ENCODE data around the gene ZBP1.

ZBP1 gene

DNA sequence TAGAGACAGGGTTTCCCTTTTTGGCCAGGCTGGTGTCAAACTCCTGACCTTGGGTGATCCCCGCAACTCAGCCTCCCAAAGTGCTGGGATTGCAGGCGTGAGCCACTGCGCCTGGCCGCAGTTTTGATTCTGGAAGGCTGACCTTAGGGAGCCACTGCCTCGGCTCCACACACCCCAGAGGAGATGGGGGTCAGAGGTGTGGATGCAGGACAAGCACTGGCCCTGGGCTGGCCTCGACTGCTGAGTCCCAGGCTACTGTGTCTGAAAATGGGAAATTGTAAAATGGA, 1.5 kb downstream of the ZBP1 start:
- Histone ChIP-seq H3K9me3 (ENCODE audit: low read depth, low read length) (no peaks in the 10 kb centered on the region), H3K9ac (ENCODE audit: insufficient read length) (no peak overlapping the region), H3K27ac (no peak overlapping the region), H3K4me3 (no peak overlapping the region), H3K36me3 (ENCODE audit: insufficient read depth, low read length) (no peaks in the 10 kb centered on the region)
- TF ChIP-seq FOXP2 (optimal IDR thresholded peaks at IDR 0.05; ENCODE audit: control extremely low read depth, extremely low read length, insufficient read depth) (no peak), EZH2 (IDR thresholded peaks at IDR 0.05) (no peak), POLR2AphosphoS5 (IDR thresholded peaks at IDR 0.05; ENCODE audit: borderline replicate concordance, low read depth, low read length) (no peak)
- DNase-seq (ENCODE audit: low read depth, low spot score): no peak

DNA sequence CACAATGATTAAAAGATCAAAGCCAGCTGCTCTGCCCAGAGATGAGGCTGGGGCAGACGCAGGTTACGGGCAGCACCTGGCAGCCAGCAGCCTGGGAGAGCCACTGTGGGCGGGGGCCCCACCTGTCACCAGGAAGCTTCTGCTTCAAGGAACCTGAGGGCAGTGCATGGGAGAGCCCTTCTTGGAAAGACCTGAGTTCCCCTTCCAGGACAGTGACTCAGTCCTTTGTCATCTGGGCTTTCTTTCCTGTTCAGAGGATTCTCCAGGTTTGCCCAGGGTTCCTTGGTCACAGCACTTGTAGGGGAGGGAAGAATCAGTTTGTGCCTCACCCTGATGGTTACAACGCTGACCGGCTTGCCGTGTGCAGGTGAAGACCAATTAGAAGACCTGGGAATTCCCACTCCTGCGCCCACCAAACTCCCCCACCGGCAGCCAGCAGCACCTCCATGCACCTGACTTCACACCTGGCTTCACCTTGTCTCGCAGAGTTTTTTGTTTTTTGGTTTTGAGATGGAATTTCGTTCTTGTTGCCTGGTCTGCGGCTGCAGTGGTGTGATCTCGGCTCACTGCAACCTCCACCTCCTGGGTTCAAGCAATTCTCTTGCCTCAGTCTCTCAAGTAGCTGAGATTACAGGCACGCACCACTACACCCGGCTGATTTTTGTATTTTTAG, 2.0 kb downstream of the ZBP1 start:
- no peak for DNase-seq (ENCODE audit: low read depth, low spot score)
- no peaks in the 10 kb centered on the region for H3K36me3 ChIP-seq (ENCODE audit: insufficient read depth, low read length)
- no peak overlapping the region for H3K9ac ChIP-seq (ENCODE audit: insufficient read length)
- H3K27ac ChIP-seq: no peak overlapping the region
- H3K4me3 ChIP-seq: no peak overlapping the region
- no peaks in the 10 kb centered on the region for H3K9me3 ChIP-seq (ENCODE audit: low read depth, low read length)
- TF ChIP-seq FOXP2 (optimal IDR thresholded peaks at IDR 0.05; ENCODE audit: control extremely low read depth, extremely low read length, insufficient read depth): no peak
- no peak for TF ChIP-seq EZH2 (IDR thresholded peaks at IDR 0.05)
- no peak for TF ChIP-seq POLR2AphosphoS5 (IDR thresholded peaks at IDR 0.05; ENCODE audit: borderline replicate concordance, low read depth, low read length)

DNA sequence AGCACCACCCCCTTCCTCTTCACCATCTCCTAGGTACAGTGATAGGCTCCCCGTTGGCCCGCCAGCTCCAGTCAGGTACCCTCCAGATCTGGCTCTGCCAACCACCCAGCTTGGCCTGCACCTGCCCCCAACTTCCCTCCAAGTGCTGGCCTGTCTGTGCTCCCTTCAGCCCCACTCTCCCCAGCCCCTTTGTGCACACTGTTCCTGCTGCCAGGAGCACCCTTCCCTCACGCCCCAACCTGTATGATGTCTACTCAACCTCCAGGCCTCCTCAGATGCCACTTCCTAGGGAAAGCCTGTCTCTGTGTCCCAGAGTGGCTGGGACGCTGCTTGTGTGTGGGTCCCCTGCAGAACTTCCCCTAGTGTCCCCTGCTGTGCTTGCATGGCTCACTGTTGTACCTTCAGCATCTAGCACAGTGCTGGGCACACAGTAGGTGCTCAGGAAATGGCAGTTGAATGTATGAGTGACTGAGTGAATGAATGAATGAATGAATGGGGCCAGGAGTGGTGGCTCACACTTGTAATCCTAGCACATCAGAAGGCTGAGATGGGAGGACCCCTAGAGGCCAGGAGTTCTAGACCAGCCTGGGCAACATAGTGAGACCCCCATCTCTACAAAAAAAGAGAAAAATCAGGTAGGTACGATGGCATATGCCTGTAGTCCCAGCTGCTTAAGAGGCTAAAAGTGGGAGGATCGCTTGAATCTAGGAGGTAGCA, 3.0 kb downstream of the ZBP1 start:
- no peaks in the 10 kb centered on the region for H3K9me3 ChIP-seq (ENCODE audit: low read depth, low read length)
- no peak overlapping the region for H3K27ac ChIP-seq
- TF ChIP-seq FOXP2 (optimal IDR thresholded peaks at IDR 0.05; ENCODE audit: control extremely low read depth, extremely low read length, insufficient read depth): no peak
- no peak for TF ChIP-seq POLR2AphosphoS5 (IDR thresholded peaks at IDR 0.05; ENCODE audit: borderline replicate concordance, low read depth, low read length)
- no peak for TF ChIP-seq EZH2 (IDR thresholded peaks at IDR 0.05)
- no peak for DNase-seq (ENCODE audit: low read depth, low spot score)
- H3K36me3 ChIP-seq (ENCODE audit: insufficient read depth, low read length): no peaks in the 10 kb centered on the region
- no peak overlapping the region for H3K9ac ChIP-seq (ENCODE audit: insufficient read length)
- no peak overlapping the region for H3K4me3 ChIP-seq

DNA sequence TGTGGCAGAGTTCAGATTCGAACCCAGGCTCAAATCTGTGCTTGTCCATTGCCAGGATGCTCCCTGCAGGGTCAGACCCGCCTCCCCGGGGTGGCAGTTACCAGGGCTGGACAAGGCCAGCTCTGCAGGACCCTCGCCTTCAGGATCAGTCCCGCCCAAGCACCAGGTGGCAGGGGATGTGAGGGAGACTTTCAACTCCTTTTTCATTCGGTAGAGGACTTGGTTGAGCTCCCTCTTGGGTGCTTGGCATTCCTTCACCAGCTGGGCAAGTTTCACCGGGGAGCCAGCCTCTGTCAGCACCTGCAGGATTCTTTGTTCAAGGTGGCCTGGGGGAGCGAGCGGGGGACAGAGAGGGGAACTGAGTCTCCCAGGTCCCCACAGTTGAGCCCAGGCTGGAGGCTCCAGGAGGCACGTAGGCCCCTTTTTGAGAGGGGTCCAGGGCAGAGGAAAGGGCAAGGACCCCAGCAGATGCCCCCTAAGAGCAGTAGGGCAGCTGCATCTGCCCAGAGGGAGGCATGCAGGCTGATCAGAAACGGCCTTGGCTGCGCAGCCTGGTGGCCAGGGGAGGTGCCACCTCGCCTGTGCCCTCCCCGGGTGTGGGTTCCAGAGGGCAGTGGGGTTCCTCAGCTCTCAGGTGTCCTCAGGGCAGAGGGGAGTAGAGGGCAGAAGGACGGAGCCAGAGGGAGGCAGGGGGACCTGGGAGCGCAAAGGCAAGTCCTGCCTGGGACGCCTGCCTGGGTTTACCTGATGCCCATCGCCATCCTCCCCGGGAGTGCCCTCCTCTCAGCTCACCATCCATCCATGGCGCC, 3.9 kb downstream of the ZBP1 start:
- TF ChIP-seq EZH2 (IDR thresholded peaks at IDR 0.05) (no peak), POLR2AphosphoS5 (IDR thresholded peaks at IDR 0.05; ENCODE audit: borderline replicate concordance, low read depth, low read length) (no peak), FOXP2 (optimal IDR thresholded peaks at IDR 0.05; ENCODE audit: control extremely low read depth, extremely low read length, insufficient read depth) (no peak)
- H3K36me3 ChIP-seq (ENCODE audit: insufficient read depth, low read length): no peaks in the 10 kb centered on the region
- H3K9me3 ChIP-seq (ENCODE audit: low read depth, low read length): no peaks in the 10 kb centered on the region
- H3K9ac ChIP-seq (ENCODE audit: insufficient read length): no peak overlapping the region
- DNase-seq (ENCODE audit: low read depth, low spot score): no peak
- no peak overlapping the region for H3K4me3 ChIP-seq
- no peak overlapping the region for H3K27ac ChIP-seq

DNA sequence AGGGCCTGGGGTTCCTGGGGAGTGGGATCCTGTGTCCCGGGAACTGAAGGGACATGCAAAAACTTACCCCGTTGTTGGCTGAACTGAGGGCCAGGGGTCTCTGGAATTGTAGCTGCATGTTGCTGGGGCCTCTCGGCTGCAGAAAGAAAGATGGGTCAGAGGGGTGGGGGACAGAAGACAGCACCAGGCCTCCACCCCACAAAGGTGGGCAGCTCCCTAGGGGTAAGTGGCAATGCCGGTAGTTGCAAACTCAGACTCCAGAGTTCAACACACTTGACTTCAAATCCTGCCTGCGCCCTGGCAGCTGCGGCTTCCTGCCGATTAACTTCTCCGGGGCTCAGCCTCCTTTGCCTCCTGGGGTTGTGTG, 4.8 kb downstream of the ZBP1 start:
- no peak for DNase-seq (ENCODE audit: low read depth, low spot score)
- no peaks in the 10 kb centered on the region for H3K9me3 ChIP-seq (ENCODE audit: low read depth, low read length)
- H3K4me3 ChIP-seq: no peak overlapping the region
- no peak overlapping the region for H3K27ac ChIP-seq
- H3K36me3 ChIP-seq (ENCODE audit: insufficient read depth, low read length): no peaks in the 10 kb centered on the region
- no peak overlapping the region for H3K9ac ChIP-seq (ENCODE audit: insufficient read length)
- TF ChIP-seq EZH2 (IDR thresholded peaks at IDR 0.05) (no peak), POLR2AphosphoS5 (IDR thresholded peaks at IDR 0.05; ENCODE audit: borderline replicate concordance, low read depth, low read length) (no peak), FOXP2 (optimal IDR thresholded peaks at IDR 0.05; ENCODE audit: control extremely low read depth, extremely low read length, insufficient read depth) (no peak)

DNA sequence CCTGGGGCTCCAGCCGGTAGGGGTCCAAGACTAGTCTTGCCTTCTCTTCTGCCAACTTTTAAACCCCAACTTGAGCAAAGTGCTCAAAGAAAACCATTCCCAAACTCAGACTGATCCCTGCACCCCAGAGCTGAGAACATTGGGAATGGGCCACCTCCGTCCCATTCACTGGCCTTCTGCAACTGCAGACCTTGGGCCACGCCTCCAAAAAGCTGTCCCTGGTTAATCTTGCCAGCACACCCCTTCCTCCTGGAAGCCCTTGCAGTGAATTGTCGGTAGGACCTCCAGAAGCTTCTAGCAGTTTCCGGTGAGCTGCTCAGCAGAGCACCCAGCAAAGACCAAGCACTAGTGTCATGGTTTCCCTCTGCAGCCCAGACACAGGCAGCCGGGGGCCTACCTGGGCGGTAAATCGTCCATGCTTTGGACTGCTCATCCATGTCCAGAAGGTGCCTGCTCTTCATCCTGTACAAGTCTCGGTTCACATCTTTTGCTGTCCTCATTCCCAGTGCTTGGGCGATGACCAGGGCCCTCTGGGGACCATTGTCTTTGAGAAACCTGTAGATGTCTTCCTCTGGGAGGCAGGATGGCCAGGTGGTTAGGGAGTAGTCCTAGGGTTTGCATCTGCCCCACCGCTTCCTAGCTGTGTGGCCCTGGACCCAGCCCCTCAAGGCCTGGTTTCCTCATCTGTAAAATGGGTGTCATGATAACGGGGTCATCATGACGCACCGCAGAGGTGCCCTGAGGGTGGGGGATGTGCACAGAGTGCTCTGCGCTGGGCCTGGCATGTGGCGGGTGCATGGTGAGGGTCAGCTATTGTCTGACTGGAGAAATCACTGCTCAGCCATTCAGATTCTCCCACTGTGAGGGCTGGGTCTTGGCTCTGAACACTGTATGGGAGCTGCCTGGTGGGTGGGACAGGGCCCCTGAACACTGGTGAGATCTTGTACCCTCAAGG, 5.5 kb downstream of the ZBP1 start:
- TF ChIP-seq EZH2 (IDR thresholded peaks at IDR 0.05): no peak

DNA sequence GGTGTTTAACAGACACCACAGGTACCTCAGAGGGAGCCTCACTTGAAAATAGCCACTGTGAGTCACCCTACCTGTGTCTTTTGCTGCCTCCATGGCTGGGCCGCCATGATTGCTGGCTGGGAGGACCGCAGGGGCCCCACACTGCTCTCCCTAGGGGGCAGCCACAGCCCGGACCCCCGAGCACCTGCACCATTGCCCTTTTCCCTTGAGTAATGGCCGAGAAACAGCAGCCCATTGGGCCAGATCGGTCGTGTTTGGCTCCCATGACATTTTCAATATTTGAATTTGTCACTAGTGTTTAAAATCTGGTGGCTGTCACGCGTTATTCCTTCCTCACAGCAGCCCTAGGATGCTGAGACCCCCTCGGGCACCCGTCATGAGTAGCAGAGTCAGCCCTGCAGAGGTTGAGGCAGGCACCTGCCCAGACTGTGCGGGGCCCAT, 6.7 kb downstream of the ZBP1 start:
- TF ChIP-seq POLR2AphosphoS5 (IDR thresholded peaks at IDR 0.05; ENCODE audit: borderline replicate concordance, low read depth, low read length) (no peak), FOXP2 (optimal IDR thresholded peaks at IDR 0.05; ENCODE audit: control extremely low read depth, extremely low read length, insufficient read depth) (no peak), EZH2 (IDR thresholded peaks at IDR 0.05) (no peak)

More for the DNA sequence above, 5.5 kb downstream of the ZBP1 start:
- Histone ChIP-seq H3K36me3 (ENCODE audit: insufficient read depth, low read length) (no peaks in the 10 kb centered on the region), H3K9me3 (ENCODE audit: low read depth, low read length) (no peaks in the 10 kb centered on the region), H3K4me3 (no peak overlapping the region), H3K9ac (ENCODE audit: insufficient read length) (no peak overlapping the region), H3K27ac (no peak overlapping the region)
- DNase-seq (ENCODE audit: low read depth, low spot score): no peak

DNA sequence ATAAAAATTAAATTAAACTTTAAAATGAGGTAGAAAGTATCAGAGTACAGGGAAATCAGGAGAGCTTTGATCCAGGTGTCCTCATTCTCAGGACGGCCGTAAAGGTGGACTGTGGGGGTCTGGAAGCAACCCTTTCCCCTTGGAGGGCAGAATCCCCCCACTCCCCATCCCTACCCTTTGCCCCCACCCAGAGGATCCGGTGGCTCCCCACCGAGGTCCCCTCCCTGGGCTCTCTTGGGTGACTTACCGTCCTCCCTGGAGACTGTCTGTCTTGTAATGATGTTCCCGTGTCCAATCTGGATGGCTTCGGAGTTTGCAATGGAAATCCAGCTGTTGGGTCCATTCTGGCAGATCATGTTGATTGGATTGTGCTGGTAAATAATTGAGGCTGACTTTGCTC, 7.3 kb downstream of the ZBP1 start:
- DNase-seq (ENCODE audit: low read depth, low spot score): no peak
- Histone ChIP-seq H3K9ac (ENCODE audit: insufficient read length) (no peak overlapping the region), H3K36me3 (ENCODE audit: insufficient read depth, low read length) (no peaks in the 10 kb centered on the region), H3K27ac (no peak overlapping the region), H3K4me3 (no peak overlapping the region), H3K9me3 (ENCODE audit: low read depth, low read length) (no peaks in the 10 kb centered on the region)
- TF ChIP-seq POLR2AphosphoS5 (IDR thresholded peaks at IDR 0.05; ENCODE audit: borderline replicate concordance, low read depth, low read length) (no peak), EZH2 (IDR thresholded peaks at IDR 0.05) (no peak), FOXP2 (optimal IDR thresholded peaks at IDR 0.05; ENCODE audit: control extremely low read depth, extremely low read length, insufficient read depth) (no peak)

More for the DNA sequence above, 6.7 kb downstream of the ZBP1 start:
- Histone ChIP-seq H3K27ac (no peak overlapping the region), H3K36me3 (ENCODE audit: insufficient read depth, low read length) (no peaks in the 10 kb centered on the region), H3K4me3 (no peak overlapping the region), H3K9ac (ENCODE audit: insufficient read length) (no peak overlapping the region), H3K9me3 (ENCODE audit: low read depth, low read length) (no peaks in the 10 kb centered on the region)
- DNase-seq (ENCODE audit: low read depth, low spot score): no peak

Measured in SK-N-MC (cell line).